Stimulated activated CD4-positive, alpha-beta T cell treated with anti-CD3 and anti-CD28 coated beads, Interleukin-4, amount 100 ng/mL, for 4 hours (primary cell): ENCODE measurements around the gene MYL9.
"Not testable (repeated sequence)": the region's sequence is repeated elsewhere in the genome, so short reads cannot be mapped to it uniquely, and the experiment has no call there.

Experiments used
- DNase-seq, 2 experiments: peaks; one replicate each; pipeline ENCODE4 v3.0.0-alpha.2; 2020

Gene MYL9

DNA sequence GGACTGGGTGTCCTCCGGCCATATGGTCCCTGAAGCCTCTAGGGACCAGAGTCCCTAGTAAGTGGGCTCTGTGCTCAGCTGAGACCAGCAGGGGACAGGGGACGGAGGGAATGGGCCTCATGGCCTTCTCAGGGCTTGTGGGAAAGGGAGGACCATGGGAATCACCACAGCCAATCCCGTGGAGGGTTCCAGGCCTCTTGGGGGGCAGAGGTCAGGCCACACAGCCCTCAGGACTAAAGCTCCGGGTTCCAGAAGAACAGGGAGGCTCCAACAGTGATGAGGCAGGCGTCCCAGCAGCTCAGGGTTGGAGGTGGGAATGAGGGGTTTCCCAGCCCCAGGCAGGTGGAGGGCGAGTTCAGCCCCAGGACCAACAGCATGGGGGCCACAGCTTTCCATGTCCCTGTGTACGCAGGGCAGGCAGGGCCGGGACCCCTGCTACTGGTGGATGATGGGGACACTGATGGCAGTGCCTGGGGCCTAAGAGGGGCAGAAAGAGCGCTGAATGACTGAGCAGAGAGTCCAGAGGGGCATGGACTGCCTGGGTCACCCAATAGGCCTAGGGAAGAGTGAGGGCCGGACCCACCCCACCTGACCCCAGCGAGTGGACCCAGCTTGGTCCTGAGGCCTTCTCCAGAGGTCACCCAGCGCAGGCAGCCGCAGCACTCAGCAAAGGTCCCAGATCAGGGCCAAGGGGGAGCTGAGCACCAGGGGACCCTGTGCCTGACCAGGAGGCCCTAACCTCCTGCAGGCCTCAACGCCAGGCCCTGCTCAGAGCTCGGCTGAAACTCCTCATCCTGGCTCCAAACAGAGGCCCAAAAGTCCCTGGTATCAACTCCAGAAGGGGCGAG, 8.8 kb downstream of the MYL9 start:
- no peak for DNase-seq

DNA sequence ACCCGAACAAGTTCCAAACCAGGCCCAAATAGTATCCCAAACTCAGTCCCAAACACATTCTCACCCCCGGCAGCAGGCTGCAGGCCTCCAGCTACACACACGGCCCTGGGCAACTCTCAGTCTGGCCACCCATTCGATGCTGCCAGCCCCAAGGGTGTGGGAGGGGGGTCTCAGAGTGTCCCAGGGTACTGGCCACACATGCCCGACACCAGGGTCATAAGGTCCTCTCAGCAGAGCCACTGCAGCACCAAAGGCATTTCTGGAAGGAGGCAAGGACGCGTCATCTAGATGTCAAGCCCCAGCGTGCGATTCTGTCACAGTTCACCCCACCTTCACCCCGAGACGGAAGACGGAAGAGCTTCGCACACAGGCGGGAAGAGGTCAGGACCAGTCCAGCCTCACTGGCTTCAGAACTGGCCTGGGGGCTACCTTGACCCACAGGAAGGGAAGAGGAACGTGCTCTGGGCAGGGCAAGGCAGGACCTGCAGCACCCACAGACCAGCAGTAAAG, 9.5 kb downstream of the MYL9 start:
- no peak for DNase-seq

DNA sequence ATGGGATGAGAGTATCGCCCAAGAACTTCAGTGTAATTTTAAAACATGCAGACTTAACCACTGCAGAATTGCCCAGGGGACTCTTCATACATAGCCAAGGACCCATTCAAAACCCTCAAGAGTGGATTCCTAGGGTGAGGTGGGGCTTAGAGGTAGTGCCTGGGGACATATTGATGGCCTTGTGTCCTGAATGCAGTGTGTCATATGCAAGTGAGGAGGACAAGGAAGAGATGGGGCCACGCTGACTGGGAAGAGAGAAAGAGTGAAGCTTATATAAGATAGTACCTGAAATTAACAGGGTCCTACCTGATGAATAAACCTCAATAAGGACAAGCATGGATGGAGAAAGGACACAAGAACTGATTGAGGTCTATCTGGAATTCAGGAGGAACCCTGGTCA, 13.9 kb downstream of the MYL9 start:
- DNase-seq, result no peak

DNA sequence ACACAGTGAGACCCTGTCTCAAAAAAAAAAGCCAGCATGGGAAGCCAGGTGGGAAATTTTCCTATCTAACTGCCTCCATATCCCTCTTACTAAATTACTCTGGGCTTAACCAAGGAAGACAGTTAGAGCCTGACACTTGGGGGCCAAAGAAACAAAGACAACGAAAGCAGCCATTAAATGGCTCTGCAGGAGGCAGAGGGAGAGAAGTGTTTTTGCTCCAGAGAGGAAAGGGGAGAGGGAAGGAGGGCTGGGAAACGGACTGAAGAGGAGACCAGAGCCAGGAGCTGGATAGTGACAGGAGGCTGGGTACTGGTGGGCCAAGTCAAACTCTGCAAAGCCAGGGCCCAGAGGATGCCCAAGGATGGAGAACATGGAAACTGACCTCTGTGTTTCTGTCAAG, 21.4 kb downstream of the MYL9 start:
- no peak for DNase-seq

DNA sequence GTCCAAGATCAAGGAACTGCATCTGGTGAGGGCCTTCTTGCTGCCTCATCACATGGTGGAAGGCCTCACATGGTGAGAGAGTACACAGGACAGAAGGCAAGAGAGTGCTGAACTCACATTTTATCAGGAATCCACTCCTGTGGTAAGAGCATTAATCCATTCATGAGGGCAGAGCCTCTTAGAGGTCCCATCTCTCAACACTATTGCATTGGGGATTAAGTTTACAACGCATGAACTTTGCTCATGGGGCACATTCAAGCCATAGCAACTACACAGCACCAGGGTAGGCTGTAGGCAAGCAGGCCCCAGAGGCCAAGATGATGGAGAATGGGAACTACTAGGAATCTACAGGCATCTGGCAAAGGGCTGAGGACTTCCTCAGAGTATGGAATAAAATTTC, 22.1 kb downstream of the MYL9 start:
- DNase-seq, result no peak

DNA sequence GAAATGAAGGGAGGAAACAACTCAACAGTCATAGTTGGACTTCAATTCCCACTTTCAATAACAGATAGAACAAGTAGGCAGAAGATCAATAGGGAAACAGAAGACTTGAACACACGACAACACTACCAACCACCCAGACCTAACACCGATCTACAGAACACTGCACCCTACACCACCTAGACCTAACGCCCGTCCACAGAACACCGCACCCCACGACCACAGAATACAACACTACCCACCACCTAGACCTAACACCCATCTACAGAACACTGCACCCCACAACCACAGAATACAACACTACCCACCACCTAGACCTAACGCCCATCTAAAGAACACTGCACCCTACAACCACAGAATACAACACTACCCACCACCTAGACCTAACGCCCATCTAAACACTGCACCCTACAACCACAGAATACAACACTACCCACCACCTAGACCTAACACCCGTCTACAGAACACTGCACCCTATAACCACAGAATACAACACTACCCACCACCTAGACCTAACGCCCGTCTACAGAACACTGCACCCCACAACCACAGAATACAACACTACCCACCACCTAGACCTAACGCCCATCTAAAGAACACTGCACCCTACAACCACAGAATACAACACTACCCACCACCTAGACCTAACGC, 22.9 kb downstream of the MYL9 start:
- DNase-seq, result not testable (repeated sequence)

DNA sequence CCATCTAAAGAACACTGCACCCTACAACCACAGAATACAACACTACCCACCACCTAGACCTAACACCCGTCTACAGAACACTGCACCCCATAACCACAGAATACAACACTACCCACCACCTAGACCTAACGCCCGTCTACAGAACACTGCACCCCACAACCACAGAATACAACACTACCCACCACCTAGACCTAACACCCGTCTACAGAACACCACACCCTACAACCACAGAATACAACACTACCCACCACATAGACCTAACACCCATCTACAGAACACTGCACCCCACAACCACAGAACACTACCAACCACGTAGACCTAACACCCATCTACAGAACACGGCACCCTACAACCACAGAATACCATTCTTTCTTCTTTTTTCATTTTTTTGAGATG, 23.4 kb downstream of the MYL9 start:
- DNase-seq, result not testable (repeated sequence)

DNA sequence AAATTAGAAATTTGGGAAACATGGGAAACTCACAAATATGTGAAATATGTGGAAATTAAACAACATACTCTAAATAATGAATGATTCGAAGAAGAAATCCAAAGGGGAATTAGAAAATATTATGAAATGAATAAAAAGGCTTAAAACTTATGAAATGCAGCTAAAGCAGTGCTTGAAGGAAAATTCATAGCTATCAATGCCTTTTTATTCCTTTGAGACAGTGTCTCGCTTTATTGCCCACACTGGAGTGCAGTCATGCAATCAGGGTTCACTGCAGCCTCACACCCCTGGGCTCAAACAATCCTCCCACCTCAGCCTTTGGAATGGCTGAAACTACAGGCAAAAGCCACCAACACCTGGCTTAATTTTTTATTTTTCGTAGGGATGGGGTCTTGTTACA, 24.2 kb downstream of the MYL9 start:
- no peak for DNase-seq

DNA sequence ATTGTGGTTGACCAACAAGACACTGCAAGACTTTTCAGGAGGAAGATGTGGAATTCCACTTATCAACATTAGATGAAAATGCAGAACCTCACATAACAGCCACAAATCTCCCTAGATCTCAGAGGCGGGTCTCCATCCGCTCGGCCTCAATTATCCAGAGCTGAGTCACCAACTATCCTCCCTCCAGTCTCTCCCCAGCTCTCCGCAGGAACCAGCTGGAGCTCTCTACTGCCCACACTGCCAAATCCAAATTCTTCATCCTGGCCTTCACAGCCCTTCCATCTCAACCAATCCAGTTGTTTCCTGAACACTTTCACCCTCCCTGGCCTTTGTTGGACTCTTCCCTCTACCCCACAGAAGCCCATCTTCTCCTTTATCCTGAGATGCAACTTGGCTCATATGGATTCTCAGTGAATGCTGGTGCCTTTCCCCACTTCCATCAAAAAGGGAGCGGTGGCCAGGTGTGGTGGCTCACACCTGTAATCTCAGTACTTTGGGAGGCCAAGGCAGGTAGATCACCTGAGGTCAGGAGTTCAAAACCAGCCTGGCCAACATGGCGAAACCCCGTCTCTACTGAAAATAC, 28.6 kb downstream of the MYL9 start:
- no peak for DNase-seq

DNA sequence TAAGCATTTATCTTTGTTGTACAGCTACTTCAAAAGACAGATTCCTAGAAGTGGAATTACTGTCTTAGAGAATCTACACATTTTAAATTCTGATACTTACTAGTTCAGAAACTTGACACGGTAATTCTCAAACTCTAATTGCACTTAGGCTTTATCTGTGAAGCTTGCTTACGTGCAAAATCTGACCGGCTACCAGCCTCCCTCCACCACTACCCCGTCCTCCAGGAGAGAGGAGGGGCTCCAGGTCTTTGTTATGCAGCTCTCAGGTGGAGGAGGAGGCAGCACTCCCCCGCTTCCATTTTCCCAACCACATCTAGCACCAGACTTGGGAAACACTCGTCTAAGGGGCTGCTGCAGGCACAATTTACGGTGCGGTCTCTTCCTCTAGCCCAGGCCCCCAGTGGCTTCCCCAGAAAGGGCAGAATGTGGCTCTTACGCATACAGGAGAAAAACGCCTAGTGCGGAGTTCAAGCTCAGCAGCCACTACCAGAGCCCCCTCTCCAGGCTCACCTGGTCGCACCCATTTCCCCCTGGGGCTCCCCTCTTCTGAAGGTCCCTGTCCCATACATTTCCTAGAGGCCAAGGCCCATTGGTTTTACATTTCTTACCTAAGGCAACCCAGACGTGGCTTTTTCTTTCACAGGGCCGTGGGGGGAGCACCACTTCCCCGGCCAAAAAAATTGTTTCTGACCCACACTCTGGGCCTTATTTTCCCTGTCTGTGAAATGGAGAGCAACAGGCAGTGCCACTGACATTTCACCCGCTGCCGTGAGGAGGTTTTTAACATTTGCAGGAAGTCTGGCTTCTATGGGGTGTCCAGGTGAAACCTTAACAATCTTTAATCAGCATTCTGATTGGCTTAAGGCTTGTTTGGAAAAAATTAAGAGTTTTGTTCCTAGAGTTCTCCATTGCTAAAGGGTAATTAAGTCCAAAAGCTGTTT, 30.5 kb downstream of the MYL9 start:
- no peak for DNase-seq

DNA sequence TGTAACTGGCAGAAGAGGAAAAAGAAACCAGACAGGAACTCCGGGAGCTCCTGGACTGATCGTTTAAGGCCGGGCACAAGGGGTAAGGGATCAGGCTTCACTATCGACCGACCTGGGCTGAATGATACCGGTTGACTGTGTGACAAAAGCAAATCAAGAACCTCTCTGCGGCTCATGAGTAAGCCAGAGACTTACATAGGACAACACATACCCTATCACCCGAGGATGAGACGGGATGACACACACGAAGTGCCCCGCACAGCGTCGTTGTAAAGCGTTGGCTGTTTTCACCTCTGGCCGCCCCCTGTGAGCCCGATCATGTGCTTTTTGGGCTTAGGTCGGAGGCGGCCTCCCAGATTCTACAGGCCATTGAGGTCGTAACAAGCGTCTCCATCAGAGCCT, 31.4 kb downstream of the MYL9 start:
- DNase-seq, result peak; percentile 58 to 79

DNA sequence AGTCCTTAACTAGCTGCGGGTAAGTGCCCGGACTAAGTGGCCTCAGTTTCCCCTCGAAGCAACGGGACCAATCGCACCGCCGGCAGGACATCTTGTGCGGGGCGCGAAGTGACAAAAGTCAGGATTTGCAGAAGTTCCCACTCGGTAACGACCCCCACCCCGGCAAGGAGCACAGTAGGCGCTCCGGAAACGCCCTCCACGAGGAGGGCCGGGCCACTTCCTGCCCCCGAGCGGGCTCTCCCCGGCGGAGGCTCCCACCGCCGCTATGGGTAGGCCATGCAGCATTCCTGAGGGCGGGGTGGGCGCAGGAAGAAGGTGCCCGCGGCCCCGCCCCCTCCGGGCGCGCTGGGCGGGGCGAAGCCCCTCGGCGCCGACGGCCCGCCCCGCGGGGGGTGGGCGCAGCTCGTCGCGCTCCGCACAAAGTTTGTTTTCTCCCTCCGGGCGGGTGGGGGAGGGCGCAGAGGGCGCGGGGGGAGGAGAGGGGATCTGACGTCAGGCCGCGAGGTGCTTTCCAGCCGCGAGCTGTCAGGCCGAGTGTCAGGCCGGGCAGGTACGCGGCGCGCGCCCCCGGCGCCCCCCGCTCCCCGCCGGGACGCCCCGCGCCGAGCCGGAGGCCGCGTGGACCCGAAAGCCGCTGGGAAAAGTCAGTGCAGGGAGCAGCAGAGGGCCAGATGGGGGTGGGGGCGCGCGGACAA, 31.9 kb downstream of the MYL9 start, which contains the start of gene TGIF2:
Gene TGIF2 (plus strand): TSS at position 495 of the 695 bp plus-strand sequence. CDS start 5,178 bp downstream, outside the sequence.
- peak; percentile 89 for DNase-seq

DNA sequence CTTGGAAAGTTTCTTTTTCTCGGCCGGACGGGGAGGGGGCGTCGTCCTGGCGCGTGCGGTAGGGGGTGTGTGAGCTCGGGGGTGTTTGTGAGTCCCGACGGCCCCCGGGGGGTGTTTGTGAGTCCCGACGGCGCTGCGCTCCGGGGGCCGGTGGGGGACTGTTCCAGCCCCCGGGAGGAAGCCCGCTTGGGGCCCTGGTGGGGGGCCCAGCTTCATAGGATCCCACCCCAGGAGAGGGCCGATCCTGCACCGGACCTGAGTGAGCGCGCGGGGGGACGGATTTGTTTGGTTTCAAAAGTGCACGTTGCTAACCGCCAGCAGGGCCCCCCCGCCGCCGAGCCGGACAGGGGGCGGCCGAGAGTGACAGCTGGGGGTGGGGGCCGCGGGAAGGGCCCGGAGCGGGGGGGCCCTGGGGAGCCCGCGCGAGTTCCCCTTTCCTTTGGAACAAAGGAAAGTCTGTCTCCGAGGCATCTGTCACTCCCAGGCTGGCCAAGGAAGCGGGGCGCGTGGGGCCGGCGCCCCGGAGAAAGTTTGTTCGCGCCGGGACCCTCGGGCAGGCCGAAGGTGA, 32.6 kb downstream of the MYL9 start:
- DNase-seq, result peak; percentile 21 to 41

DNA sequence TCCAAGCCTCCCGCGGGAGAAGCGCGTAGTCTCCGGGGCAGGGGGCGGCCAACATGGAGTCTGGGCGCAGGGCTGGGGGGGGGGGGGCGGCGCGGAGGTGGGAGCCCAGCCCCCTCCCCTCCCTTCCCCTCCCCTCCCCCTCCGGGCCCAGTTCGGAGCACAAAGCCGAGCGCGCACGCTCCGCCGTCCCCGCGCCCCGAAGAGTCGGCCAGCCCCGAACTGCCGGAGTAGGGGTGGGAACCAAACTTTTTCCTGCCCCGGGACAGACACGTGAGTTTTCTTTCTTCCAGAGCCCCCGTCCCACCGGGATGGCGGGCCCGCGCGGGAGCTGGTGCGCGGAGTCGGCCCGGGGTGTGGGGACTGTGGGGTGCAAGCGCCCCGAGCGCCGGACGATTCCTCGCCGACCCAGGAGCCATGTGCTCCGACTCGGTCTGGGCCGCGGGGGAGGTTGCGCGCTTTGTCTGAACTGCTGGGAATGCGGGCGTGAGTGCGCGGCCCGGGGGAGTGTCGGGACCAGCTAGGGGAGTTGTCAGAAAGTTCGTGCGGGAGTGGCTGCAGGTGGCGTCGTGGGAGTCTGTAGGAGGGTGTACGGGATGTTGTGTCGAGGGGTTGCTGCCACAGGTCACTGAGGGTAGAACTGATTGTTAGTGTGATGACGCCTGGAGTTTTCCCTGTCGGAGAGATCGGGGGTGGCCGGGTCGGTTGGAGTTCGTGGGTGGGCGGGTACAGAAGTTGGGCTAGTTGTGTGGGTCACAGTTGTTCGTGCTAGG, 33.2 kb downstream of the MYL9 start:
- peak; percentile 55 to 77 for DNase-seq

DNA sequence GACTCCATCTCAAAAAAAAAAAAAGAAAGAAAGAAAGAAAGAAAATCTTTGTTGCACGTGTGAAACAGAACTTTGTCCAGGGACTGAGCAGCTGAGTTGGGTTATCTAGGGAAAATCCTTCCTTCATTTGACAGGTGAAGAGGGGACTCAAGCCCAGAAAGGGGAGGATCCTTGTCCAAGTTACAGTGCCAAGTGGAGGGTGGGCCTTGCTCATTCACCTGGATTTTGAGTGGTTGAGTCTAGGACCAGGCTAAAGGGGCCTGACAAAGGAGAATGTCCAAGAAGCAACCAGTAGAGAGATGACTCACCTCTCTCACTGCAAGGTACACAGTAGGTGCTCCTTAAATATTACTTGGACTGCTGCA, 34.7 kb downstream of the MYL9 start:
- DNase-seq, result no peak

DNA sequence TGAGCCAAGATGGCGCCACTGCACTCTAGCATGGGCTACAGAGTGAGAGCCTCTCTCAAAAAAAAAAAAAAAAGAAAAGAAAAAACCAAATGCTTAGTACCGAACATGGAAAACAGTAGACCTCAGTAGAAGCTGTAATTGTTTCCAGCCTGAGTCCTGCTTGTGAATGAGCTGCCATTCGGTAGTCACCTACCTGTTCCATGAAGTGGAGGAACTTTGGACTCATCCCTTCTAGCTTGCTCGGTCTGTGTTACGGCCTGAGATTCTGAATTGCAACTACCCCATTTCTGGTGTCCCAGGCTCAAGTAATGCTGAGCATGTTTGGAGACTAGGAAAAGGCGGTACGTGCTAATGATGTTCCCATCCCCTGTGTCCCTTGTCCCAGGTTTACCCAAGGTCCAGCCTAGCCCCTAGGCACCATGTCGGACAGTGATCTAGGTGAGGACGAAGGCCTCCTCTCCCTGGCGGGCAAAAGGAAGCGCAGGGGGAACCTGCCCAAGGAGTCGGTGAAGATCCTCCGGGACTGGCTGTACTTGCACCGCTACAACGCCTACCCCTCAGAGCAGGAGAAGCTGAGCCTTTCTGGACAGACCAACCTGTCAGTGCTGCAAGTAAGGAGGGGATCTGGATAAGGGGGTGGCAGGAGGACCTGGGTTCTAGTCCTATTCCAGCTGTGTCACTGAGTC, 37.2 kb downstream of the MYL9 start:
- no peak for DNase-seq

DNA sequence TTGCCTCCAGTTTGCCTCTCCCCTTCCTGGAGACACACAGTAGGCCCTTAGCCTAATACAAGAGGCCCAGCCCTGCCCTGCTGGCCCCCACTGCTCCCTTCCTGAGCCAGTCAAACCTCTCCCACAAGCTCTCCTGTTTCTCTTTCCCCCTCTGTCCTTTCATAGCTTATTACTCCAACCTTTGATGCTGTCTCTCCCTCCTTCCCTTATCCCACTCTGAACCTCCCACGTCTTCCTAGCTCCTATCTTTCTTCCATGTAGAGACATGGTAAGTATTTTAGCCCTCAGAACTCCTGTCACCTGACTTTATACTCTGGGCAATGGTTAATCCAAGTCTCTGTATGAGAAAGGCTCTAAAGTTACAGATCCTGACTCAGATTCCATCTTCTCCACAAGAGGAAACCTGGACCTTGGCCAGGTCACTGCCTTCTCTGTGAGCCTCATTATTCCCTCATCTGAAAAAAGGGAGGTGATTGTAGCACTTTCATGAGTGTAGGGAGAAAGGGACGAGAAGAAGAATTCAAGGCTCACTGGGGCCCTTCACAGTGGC, 38.8 kb downstream of the MYL9 start:
- DNase-seq, result no peak

DNA sequence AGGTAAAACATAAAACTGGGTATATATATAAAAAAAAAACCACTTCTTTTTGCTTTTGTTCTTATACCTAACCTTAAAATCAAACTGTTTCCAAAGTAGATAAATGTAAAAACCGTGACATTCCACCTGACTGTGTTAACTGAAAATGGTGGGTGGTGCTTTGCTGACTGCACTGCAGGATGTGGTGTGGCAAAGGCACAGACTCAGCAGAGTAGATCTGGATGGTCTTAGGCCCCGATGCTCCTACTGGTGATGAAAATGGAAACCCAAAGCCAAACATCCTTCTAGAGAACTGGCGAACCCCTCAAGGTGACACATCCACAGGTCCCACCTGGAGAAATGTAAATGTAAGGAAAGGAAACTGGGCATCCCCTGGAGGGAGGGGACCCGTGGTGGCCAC, 41.0 kb downstream of the MYL9 start:
- no peak for DNase-seq

DNA sequence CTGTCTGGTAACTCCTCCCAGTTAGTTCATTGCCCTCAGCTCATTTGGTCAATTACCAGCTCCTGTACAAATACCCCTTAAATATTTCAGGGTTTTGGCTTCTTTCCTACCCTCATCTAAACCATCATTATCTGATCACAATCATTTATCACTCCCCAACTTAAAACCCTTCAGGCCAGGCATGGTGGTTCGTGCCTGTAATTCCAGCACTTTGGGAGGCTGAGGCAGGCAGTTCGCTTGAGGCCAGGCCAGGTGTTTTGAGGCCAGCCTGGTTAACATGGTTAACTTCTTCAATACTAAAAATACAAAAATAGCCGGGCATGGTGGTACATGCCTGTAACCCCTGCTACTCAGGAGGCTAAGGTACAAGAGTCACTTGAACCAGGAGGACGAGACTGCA, 41.5 kb downstream of the MYL9 start:
- DNase-seq, result no peak

DNA sequence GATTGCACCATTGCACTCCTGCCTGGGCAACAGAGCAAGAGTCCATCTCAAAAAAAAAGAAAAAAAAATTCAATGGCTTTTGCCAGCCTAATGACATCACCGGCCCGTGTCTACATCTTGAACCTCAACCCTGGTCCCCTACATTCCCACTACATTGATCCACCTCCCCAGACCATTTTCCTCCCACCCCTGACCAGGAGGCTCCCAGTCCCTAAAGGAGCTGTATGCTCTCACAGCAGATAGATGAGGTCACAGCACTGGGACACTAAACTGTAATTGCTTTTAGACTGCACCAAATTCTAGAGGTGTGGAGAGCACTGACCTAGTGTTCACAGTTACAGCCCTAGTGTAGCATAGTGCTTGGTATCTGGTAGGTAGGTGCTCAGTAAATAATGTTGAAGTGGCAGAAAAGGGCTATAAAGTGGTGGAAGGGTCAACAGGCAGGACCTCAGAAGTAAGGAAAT, 42.7 kb downstream of the MYL9 start:
- DNase-seq, result no peak
